GM19397 (cell line): ENCODE measurements around the gene CRAMP1.

Experiments
- ATAC-seq: cut with Tn5 transposase; IDR thresholded peaks from one replicate; pipeline ENCODE4 v1.9.1; 2021; ENCODE audit warnings: mild to moderate bottlenecking, moderate library complexity; ENCODE audit not compliant: unreplicated experiment

CRAMP1 gene

GRCh38 chr16:1631230-1631629 is 19.1 kb downstream of the CRAMP1 start:
- ATAC-seq: no peak

- no peak for ATAC-seq
Observed at GRCh38 chr16:1631931-1632637, 19.9 kb downstream of the CRAMP1 start.

GRCh38 chr16:1632638-1632970 is 20.4 kb downstream of the CRAMP1 start:
- ATAC-seq: no peak

- ATAC-seq: no peak
Observed at GRCh38 chr16:1633310-1633709, 21.1 kb downstream of the CRAMP1 start.

- no peak for ATAC-seq
Observed at GRCh38 chr16:1634541-1634940, 22.4 kb downstream of the CRAMP1 start.

GRCh38 chr16:1635070-1635469 is 22.9 kb downstream of the CRAMP1 start:
- no peak for ATAC-seq

GRCh38 chr16:1637526-1637925 is 25.4 kb downstream of the CRAMP1 start:
- ATAC-seq: no peak

- no peak for ATAC-seq
Observed at GRCh38 chr16:1638757-1639156, 26.6 kb downstream of the CRAMP1 start.

GRCh38 chr16:1639282-1639681 is 27.1 kb downstream of the CRAMP1 start:
- ATAC-seq: no peak

GRCh38 chr16:1639860-1640259 is 27.7 kb downstream of the CRAMP1 start:
- ATAC-seq: no peak

GRCh38 chr16:1640261-1640941 is 28.2 kb downstream of the CRAMP1 start:
- no peak for ATAC-seq

GRCh38 chr16:1641261-1641660 is 29.1 kb downstream of the CRAMP1 start:
- ATAC-seq: no peak

- no peak for ATAC-seq
Observed at GRCh38 chr16:1642148-1642547, 30.0 kb downstream of the CRAMP1 start.

GRCh38 chr16:1642753-1643152 is 30.6 kb downstream of the CRAMP1 start:
- ATAC-seq: no peak

GRCh38 chr16:1643521-1643920 is 31.4 kb downstream of the CRAMP1 start:
- ATAC-seq: no peak

- no peak for ATAC-seq
Observed at GRCh38 chr16:1645914-1646525, 33.9 kb downstream of the CRAMP1 start.

- ATAC-seq: no peak
Observed at GRCh38 chr16:1647856-1648255, 35.7 kb downstream of the CRAMP1 start.

GRCh38 chr16:1650131-1650530 is 38.0 kb downstream of the CRAMP1 start:
- ATAC-seq: no peak

GRCh38 chr16:1651094-1651973 is 39.2 kb downstream of the CRAMP1 start:
- ATAC-seq: no peak

GRCh38 chr16:1651974-1652312 is 39.8 kb downstream of the CRAMP1 start:
- no peak for ATAC-seq

- ATAC-seq: no peak
Observed at GRCh38 chr16:1653023-1653422, 40.9 kb downstream of the CRAMP1 start.
